Keratinocyte (primary cell): ENCODE results near the gene TRAPPC3L. TPM values are rescaled to one million over a fixed set of nuclear protein-coding genes. Genes with fewer than 3 reads are reported as not detected.

ENCODE experiments used
- DNase-seq: peaks from one replicate; pipeline ENCODE4 v3.0.0-alpha.2; 2011; ENCODE audit warnings: low read depth, missing footprints, low spot score
- FAIRE-seq: peaks from 2 replicates; lab custom pipeline; 2011; peaks lifted over from hg19 to GRCh38; lab: Jason Lieb, UNC
- H2AFZ ChIP-seq: 2 replicates; pipeline ENCODE4 v1.6.0; 2012; ENCODE audit warnings: low read length, control low read depth, inconsistent platforms; ENCODE audit not compliant: control insufficient read depth
- H3K27ac ChIP-seq: 2 replicates; pipeline ENCODE4 v1.5.1; 2011; ENCODE audit warnings: low read length; ENCODE audit not compliant: control insufficient read depth, insufficient read depth
- H3K27me3 ChIP-seq: 3 replicates; pipeline ENCODE4 v1.6.0; 2011; ENCODE audit warnings: low read length; ENCODE audit not compliant: control insufficient read depth, insufficient read depth; ENCODE audit errors: extremely low read depth
- H3K36me3 ChIP-seq, 2 experiments: 2 replicates in 1 of 2; 3 replicates in 1 of 2; pipeline ENCODE4 v1.5.1; 2011; ENCODE audit warnings: low read length in 2 of 2, mild to moderate bottlenecking in 1 of 2; ENCODE audit not compliant: control insufficient read depth in 2 of 2, insufficient read depth in 2 of 2; ENCODE audit errors: extremely low read depth in 1 of 2
- H3K4me1 ChIP-seq: 3 replicates; pipeline ENCODE4 v1.5.1; 2011; ENCODE audit warnings: low read length; ENCODE audit not compliant: control insufficient read depth, insufficient read depth; ENCODE audit errors: extremely low read depth
- H3K4me2 ChIP-seq: 3 replicates; pipeline ENCODE4 v1.6.0; 2011; ENCODE audit warnings: low read depth, low read length; ENCODE audit not compliant: control insufficient read depth, insufficient read depth; ENCODE audit errors: extremely low read depth
- H3K4me3 ChIP-seq, 3 experiments: fragments of 200-600 bp in 1 of 3; sonication (generic) in 1 of 3; 2 replicates in 2 of 3; 3 replicates in 1 of 3; pipeline ENCODE4 v1.5.1; 2011 to 2016; ENCODE audit warnings: low read length in 3 of 3, mild to moderate bottlenecking in 3 of 3, control low read depth in 2 of 3, inconsistent platforms in 1 of 3, low read depth in 1 of 3, mixed read lengths in 1 of 3, mixed run types in 1 of 3, moderate library complexity in 1 of 3; ENCODE audit not compliant: control insufficient read depth in 2 of 3, insufficient read depth in 2 of 3; ENCODE audit errors: extremely low read depth in 1 of 3
- H3K79me2 ChIP-seq: 2 replicates; pipeline ENCODE4 v1.6.0; 2012; ENCODE audit warnings: low read length; ENCODE audit not compliant: control insufficient read depth, insufficient read depth
- H3K9ac ChIP-seq: 3 replicates; pipeline ENCODE4 v1.6.0; 2011; ENCODE audit warnings: low read length; ENCODE audit not compliant: control insufficient read depth, insufficient read depth; ENCODE audit errors: extremely low read depth
- H3K9me1 ChIP-seq: 3 replicates; pipeline ENCODE4 v1.6.0; 2011; ENCODE audit warnings: low read length; ENCODE audit not compliant: control insufficient read depth, insufficient read depth; ENCODE audit errors: extremely low read depth
- H3K9me3 ChIP-seq: 2 replicates; pipeline ENCODE4 v1.5.1; 2012; ENCODE audit warnings: low read depth, low read length; ENCODE audit not compliant: control insufficient read depth
- H4K20me1 ChIP-seq: 3 replicates; pipeline ENCODE4 v1.6.0; 2011; ENCODE audit warnings: low read length; ENCODE audit not compliant: control insufficient read depth, insufficient read depth; ENCODE audit errors: extremely low read depth
- EZH2 ChIP-seq: IDR thresholded peaks from one replicate; pipeline ENCODE4 v1.6.1; 2012; ENCODE audit warnings: inconsistent platforms, mild to moderate bottlenecking, low read length, moderate library complexity
- dilution Hi-C: fragments of 300-500 bp; cut with MboI; formaldehyde crosslinking; loops from one replicate; pipeline ENCODE4 v1.7.0; 2020; ENCODE audit warnings: low sequenced_read_pairs; ENCODE audit not compliant: extremely low pct_ligation_motif_present
- polyA plus RNA-seq, 5 experiments: library from polyadenylated mRNA; depleted of rRNA in 3 of 5; stranded (reverse) in 3 of 5; stranded (forward) in 1 of 5; unstranded in 1 of 5; fragments of >200 nt; gene quantifications; 1 replicate in 1 of 5; 2 replicates in 3 of 5; 3 replicates in 1 of 5; pipeline versions ENCODE4 v1.2.1 to v1.2.3, GENCODE V29; 2011 to 2012; ENCODE audit warnings: missing spikeins in 2 of 5, low read depth in 1 of 5, low replicate concordance in 1 of 5
- TF ChIP-seq, protein P1 (sequence below), 3 experiments: IDR thresholded peaks in 1 of 3; conservative IDR thresholded peaks in 1 of 3; optimal IDR thresholded peaks in 1 of 3; 2 replicates in 2 of 3; 3 replicates in 1 of 3; pipeline versions ENCODE3 to v1.5.1; 2011; ENCODE audit warnings: low read length in 3 of 3, mild to moderate bottlenecking in 3 of 3, moderate library complexity in 2 of 3, control low read depth in 1 of 3, inconsistent platforms in 1 of 3; ENCODE audit not compliant: insufficient read depth in 2 of 3; ENCODE audit errors: extremely low read depth in 1 of 3

The TRAPPC3L gene
- polyA plus RNA-seq, 1 donor (not counting 4 experiments of a cell fraction or from before 2014, with no cell fraction given), result 0.31 TPM

DNA sequence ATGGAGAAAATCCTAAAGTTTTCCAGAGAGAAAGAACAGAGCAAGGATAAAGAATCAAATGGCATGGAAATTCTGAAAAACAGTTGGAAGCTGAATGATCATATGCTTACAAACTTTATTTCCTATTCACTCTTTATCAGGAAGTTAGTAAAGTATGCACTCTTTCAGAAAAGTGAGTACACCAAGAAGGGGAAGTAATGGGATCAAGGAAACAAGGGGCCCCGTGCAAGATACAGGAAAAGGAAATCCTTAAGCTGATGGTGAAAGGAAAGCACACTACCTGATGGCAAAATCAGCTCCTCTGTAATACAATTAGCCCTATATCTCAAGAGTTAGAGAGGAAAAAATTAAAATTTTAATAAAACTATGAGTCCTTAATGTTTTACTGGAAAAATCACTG, 70.3 kb downstream of the TRAPPC3L start:
- Histone ChIP-seq H3K9ac (no peak overlapping the region), H3K4me2 (no peak overlapping the region), H3K4me1 (no peaks in the 10 kb centered on the region), H3K79me2 (no peaks in the 10 kb centered on the region), H2AFZ (no peak overlapping the region), H3K9me3 (no peaks in the 10 kb centered on the region), H3K27ac (no peak overlapping the region), H4K20me1 (no peaks in the 10 kb centered on the region), H3K4me3 (no peak overlapping the region), H3K27me3 (no peaks in the 10 kb centered on the region), H3K9me1 (no peaks in the 10 kb centered on the region), H3K36me3 (no peaks in the 10 kb centered on the region)
- dilution Hi-C loops, result no loop called here
- FAIRE-seq (no peak), DNase-seq (no peak)
- TF ChIP-seq EZH2, result no peak
- TF ChIP-seq, protein P1, sequence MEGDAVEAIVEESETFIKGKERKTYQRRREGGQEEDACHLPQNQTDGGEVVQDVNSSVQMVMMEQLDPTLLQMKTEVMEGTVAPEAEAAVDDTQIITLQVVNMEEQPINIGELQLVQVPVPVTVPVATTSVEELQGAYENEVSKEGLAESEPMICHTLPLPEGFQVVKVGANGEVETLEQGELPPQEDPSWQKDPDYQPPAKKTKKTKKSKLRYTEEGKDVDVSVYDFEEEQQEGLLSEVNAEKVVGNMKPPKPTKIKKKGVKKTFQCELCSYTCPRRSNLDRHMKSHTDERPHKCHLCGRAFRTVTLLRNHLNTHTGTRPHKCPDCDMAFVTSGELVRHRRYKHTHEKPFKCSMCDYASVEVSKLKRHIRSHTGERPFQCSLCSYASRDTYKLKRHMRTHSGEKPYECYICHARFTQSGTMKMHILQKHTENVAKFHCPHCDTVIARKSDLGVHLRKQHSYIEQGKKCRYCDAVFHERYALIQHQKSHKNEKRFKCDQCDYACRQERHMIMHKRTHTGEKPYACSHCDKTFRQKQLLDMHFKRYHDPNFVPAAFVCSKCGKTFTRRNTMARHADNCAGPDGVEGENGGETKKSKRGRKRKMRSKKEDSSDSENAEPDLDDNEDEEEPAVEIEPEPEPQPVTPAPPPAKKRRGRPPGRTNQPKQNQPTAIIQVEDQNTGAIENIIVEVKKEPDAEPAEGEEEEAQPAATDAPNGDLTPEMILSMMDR (optimal IDR thresholded peaks at IDR 0.05 in 1 of 3, IDR thresholded peaks at IDR 0.05 in 1 of 3, conservative IDR thresholded peaks at IDR 0.05 in 1 of 3; ENCODE audit: extremely low read depth in 1 of 3, insufficient read depth in 2 of 3, low read length in 3 of 3), result no peak

DNA sequence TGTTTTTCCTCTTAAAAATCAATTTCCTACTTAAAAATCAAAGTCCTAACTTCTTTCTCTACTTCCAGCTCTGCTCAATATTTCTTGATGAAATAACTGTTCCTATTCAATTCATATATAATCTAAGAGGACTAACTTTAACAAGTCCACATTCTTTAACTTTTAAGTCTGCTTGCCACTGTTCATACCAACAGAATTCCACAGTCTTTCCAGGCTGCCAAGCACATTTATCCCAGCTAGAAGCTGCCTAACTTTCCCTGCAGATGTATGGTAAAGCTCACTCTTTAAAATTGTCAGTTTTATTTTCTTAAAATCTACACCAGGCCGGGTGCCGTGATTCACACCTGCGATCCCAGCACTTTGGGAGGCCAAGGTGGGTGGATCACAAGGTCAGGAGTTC, 72.8 kb downstream of the TRAPPC3L start:
- no peaks in the 10 kb centered on the region for H3K27me3 ChIP-seq
- H3K79me2 ChIP-seq, result no peaks in the 10 kb centered on the region
- FAIRE-seq (no peak), DNase-seq (no peak)
- H3K4me1 ChIP-seq, result no peaks in the 10 kb centered on the region
- H3K9me1 ChIP-seq, result no peaks in the 10 kb centered on the region
- H3K4me2 ChIP-seq, result no peak overlapping the region
- dilution Hi-C loops, result no loop called here
- no peaks in the 10 kb centered on the region for H3K36me3 ChIP-seq
- TF ChIP-seq, protein P1 (optimal IDR thresholded peaks at IDR 0.05 in 1 of 3, IDR thresholded peaks at IDR 0.05 in 1 of 3, conservative IDR thresholded peaks at IDR 0.05 in 1 of 3; ENCODE audit: extremely low read depth in 1 of 3, insufficient read depth in 2 of 3, low read length in 3 of 3), result no peak
- no peak for TF ChIP-seq EZH2
- no peaks in the 10 kb centered on the region for H3K9me3 ChIP-seq
- H3K9ac ChIP-seq, result no peak overlapping the region
- no peak overlapping the region for H3K27ac ChIP-seq
- no peaks in the 10 kb centered on the region for H4K20me1 ChIP-seq
- no peak overlapping the region for H3K4me3 ChIP-seq
- no peak overlapping the region for H2AFZ ChIP-seq
